ENCODE measurements around the gene DIRAS1.

DNA sequence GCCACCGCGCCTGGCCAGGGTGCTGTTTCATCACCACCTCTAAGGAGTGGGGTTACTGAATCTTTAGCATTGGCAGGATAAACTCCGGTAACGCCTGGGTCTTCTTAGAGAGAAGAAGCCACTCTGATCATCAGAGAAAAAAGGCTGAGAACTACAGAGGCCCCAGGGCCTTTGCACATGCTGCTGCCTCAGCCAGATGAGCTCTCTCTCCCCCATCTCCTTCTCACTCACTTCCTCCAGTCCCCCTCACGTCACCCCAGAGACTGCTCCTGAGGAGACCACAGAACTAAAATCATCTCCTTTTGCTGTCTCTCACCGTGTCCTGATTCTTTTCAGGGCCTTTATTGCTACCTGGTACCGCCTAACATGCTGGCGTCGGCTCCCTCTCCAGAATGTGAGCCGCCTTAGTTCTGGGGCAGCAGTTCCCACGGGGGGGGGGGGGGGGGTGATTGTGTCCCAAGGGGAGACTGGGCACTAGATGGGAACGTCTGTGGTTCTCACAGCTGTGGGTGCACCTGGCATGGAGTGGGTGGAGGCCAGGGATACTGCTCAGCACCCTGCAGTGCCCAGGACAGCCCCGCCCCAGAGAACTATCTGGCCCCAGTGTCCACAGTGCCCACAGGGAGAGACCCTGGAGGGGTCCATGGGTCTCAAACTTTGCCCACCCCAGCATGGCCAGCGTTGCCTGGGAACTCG lies 5.1 kb upstream of the DIRAS1 start:
- TF ChIP-seq SRF (IDR thresholded peaks at IDR 0.05; ENCODE audit: low read depth) (no peak), FOSL1 (IDR thresholded peaks at IDR 0.05; ENCODE audit: low read depth) (no peak), EZH2 (IDR thresholded peaks at IDR 0.05) (no peak), REST (IDR thresholded peaks at IDR 0.05; ENCODE audit: low read depth) (no peak), YY1 (IDR thresholded peaks at IDR 0.05; ENCODE audit: extremely low read depth, insufficient replicate concordance, low read depth, low read length) (no peak), POLR2A (IDR thresholded peaks at IDR 0.05; ENCODE audit: borderline replicate concordance, extremely low read depth, insufficient read depth, insufficient read length) (no peak), ELF1 (IDR thresholded peaks at IDR 0.05; ENCODE audit: borderline replicate concordance, low read depth) (no peak)
- TF ChIP-seq, protein P1, sequence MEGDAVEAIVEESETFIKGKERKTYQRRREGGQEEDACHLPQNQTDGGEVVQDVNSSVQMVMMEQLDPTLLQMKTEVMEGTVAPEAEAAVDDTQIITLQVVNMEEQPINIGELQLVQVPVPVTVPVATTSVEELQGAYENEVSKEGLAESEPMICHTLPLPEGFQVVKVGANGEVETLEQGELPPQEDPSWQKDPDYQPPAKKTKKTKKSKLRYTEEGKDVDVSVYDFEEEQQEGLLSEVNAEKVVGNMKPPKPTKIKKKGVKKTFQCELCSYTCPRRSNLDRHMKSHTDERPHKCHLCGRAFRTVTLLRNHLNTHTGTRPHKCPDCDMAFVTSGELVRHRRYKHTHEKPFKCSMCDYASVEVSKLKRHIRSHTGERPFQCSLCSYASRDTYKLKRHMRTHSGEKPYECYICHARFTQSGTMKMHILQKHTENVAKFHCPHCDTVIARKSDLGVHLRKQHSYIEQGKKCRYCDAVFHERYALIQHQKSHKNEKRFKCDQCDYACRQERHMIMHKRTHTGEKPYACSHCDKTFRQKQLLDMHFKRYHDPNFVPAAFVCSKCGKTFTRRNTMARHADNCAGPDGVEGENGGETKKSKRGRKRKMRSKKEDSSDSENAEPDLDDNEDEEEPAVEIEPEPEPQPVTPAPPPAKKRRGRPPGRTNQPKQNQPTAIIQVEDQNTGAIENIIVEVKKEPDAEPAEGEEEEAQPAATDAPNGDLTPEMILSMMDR (IDR thresholded peaks at IDR 0.05 in 2 of 3, conservative IDR thresholded peaks at IDR 0.05 in 1 of 3; ENCODE audit: borderline replicate concordance in 1 of 3, insufficient read depth in 1 of 3, low read depth in 2 of 3, low read length in 2 of 3) = no peak
